ACHN (cell line): ENCODE measurements around the gene ULBP2.
"Not testable (repeated sequence)": the region's sequence is repeated elsewhere in the genome, so short reads cannot be mapped to it uniquely, and the experiment has no call there.

Source experiments
- DNase-seq: peaks from one replicate; pipeline ENCODE4 v3.0.0-alpha.2; 2015
- in situ Hi-C: cut with HindIII; loops from 2 replicates; pipeline ENCODE4 v1.10.0; 2017; ENCODE audit warnings: low sequenced_read_pairs, low pct_ligation_motif_present, low pct_unique_long_range_greater_than_20kb

The ULBP2 gene

DNA sequence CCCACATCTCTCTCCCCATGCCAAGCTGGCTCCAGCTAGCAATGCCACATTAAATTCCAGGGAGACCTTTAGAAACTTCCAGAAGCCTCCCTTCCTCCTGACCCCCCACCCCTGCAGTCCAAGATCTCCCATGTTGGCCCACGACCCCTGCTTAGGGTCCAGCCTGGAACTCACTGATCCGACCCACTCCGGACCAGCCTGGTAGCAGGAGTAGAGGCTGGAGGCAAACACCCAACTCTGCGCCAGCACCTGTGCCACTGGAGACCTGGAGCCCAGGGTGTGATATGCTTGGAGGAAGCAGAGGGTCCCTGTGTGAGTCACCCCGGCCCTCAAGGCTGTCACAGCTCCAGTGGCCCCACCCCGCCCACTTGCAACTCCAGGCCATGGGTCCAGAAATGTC lies 18.7 kb downstream of the ULBP2 start:
- in situ Hi-C loops, result no loop called here
- DNase-seq, result no peak

DNA sequence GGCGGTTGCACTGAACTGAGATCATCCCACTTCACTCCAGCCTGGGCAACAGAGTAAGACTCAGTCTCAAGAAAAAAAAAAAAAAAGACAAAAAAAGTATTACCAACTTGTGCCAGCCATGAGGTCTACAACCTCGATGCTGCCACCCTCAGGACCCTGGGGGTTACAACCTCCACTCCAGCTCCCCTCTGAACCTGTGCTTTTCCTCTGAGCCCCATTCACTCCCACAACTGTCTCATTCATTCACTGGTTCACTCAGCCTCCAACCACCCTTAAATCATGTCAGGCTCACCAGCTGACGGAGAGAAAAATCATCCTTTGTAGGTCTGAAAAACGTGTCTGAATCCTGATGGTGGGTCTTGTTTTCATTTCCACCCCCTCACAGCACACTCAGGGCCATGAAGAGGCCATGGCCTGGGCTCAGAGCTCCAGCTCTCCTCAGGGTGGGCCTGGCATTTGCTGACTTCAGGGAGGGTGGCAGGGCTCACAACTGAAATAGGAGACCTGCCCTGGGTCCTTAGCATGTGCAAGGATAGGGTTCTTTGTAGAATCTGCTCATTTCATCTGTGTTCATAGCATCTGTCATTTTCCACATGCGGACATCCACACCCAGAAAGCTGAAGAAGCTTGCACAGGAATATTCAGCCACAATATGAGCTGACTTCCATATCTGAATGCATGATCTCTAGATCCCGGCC lies 20.1 kb downstream of the ULBP2 start:
- in situ Hi-C loops, result no loop called here
- DNase-seq, result peak; percentile 61

GRCh38 chr6:149962461-149963211 lies 20.8 kb downstream of the ULBP2 start:
- DNase-seq, result no peak
- in situ Hi-C loops, result no loop called here

- in situ Hi-C loops, result no loop called here
- DNase-seq, result peak; percentile 83
Observed at GRCh38 chr6:149963212-149963461, 21.3 kb downstream of the ULBP2 start.

GRCh38 chr6:149963462-149964307 lies 21.9 kb downstream of the ULBP2 start, which contains the start of gene ULBP1:
Gene ULBP1 (plus strand): TSS chr6:149963943. CDS start chr6:149964050, 107 bp downstream.
- in situ Hi-C loops, result no loop called here

GRCh38 chr6:149964308-149965193 lies 22.7 kb downstream of the ULBP2 start:
- in situ Hi-C loops, result no loop called here
- no peak for DNase-seq

More at GRCh38 chr6:149963462-149964307, 21.9 kb downstream of the ULBP2 start, which contains the start of gene ULBP1:
- peak; percentile 81 for DNase-seq

- in situ Hi-C loops, result no loop called here
- DNase-seq, result no peak
Observed at GRCh38 chr6:149965194-149966020, 23.6 kb downstream of the ULBP2 start.

DNA sequence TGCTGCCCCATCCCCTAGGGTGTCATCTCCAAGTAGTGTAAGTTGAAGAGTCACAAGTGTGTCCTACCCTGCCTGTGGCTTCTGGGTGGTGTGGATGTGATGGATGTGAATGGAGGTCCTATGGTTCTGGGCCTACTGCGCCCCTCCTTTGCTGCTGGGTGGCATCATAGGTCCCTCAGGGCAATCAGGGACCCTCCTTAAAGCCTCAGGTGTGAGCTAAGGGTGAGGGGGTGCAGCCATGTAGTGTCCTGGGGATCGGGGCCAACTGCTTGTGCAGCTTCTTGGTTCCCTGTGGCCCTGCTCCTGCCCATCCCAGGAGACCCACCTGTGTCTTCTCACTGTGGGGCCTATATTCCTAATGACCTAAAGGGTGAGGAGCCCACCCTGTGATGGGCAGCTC lies 24.5 kb downstream of the ULBP2 start:
- DNase-seq, in situ Hi-C loops: not testable (repeated sequence)

GRCh38 chr6:149967591-149967990 lies 25.8 kb downstream of the ULBP2 start:
- DNase-seq, result no peak
- in situ Hi-C loops, result no loop called here

- DNase-seq, in situ Hi-C loops: not testable (repeated sequence)
Observed at GRCh38 chr6:149967999-149968398, 26.2 kb downstream of the ULBP2 start.

DNA sequence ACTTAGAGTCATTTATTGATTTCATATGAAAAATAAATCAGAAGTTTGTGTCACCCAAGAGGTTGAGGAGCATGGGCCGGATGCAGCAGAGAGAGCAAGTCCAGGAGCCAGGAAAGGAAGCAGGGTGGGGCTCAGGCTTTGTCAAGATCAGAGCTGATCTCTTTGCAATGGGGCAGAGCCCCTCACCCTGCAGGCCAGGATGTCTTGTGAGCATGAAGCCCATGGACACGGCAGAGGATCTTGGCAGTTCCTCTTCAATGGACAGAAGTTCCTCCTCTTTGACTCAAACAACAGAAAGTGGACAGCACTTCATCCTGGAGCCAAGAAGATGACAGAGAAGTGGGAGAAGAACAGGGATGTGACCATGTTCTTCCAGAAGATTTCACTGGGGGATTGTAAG lies 27.1 kb downstream of the ULBP2 start:
- DNase-seq, in situ Hi-C loops: not testable (repeated sequence)

DNA sequence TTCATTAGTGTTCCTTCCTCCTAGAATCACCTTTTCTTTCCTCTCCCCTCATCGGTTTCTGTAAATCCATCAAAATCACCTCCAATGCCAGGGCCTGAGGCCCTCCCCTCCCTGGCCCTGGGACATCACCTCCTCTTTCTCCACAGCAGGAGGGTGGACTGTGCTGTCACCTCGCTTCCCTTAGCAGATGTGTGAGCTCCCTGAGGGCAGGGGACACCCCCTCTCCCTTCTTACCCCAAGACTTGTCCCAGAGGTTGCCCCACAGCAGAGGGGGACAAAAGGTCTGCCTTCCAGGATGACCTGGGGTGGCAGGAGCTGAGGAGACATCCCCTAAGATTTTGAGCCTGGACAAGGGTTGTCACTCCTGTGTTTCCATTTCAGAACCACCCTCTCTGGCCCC lies 27.8 kb downstream of the ULBP2 start:
- in situ Hi-C loops, result no loop called here
- no peak for DNase-seq

GRCh38 chr6:149974394-149974793 lies 32.6 kb downstream of the ULBP2 start:
- in situ Hi-C loops, DNase-seq: not testable (repeated sequence)

GRCh38 chr6:149974825-149975224 lies 33.0 kb downstream of the ULBP2 start:
- in situ Hi-C loops, result no loop called here
- no peak for DNase-seq

- no peak for DNase-seq
- in situ Hi-C loops, result no loop called here
Observed at GRCh38 chr6:149975400-149975799, 33.6 kb downstream of the ULBP2 start.

DNA sequence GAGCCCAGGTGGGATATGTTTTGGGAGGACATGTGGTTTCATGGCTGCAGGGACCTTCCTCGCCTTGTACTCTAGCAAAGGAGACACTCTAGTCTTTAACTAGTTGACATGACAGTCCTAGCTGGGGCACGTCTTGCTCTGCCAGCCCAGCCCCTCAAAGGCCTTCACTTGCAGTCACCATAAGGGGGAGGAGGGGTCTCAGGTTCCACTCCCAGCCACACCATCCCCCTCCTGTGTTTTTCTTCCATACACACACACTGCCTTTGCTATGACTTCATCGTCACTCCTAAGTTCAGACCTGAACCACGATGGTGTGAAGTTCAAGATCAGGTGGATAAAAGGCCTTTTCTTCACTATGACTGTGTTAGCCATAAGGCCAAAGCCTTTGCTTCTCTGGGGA lies 35.4 kb downstream of the ULBP2 start:
- in situ Hi-C loops, result no loop called here
- no peak for DNase-seq

DNA sequence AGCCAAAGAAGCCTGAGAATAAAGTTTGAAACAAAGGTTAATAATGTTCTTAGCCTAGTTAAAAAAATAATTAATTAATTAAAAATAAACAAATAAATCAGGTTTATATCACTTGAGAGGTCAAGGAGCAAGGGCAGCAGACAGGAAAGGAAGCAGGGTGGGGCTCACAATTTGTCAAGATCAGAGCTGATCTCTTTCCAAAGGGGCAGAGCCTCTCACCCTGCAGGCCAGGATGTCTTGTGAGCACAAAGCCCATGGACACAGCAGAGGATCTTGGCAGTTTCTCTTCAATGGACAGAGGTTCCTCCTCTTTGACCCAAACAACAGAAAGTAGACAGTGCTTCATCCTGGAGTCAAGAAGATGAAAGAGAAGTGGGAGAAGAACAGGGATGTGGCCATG lies 36.8 kb downstream of the ULBP2 start:
- in situ Hi-C loops, result no loop called here
- DNase-seq, result no peak

DNA sequence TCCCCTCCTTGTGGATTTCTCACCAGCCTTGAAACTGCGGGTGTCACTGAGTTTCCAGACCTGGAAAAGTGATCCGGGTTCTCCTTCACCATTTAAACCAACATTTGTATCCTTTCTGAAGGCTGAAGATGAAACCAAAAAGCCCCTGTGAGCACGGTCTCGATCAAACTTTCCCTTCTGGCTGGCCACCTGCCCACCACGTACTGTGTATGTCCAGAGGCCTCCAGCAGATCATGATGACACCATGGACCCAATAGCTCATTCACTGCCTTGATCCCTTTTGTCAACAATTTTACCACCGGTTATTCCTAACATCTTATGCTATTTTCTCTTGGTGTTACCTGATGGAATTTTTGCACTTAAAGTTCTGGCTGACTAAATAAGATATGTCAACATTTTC lies 37.5 kb downstream of the ULBP2 start:
- no peak for DNase-seq
- in situ Hi-C loops, result no loop called here
